GM10847 (cell line): ENCODE measurements around the gene TBX6.

ENCODE experiments used
- POLR2A ChIP-seq: IDR thresholded peaks from 2 replicates; pipeline ENCODE4 v1.6.1; 2011; ENCODE audit not compliant: insufficient read length; ENCODE audit errors: extremely low read depth

Gene TBX6

GRCh38 chr16:30095166-30096078 is 3.7 kb upstream of the TBX6 start:
- TF ChIP-seq POLR2A: no peak

GRCh38 chr16:30094541-30095165 is 2.9 kb upstream of the TBX6 start:
- no peak for TF ChIP-seq POLR2A

- peak; percentile 32 for TF ChIP-seq POLR2A
These were observed 768 bp upstream of the TBX6 start for GRCh38 chr16:30092373-30093010.

GRCh38 chr16:30090610-30091331 is 953 bp downstream of the TBX6 start:
- no peak for TF ChIP-seq POLR2A

GRCh38 chr16:30088832-30089624 is 2.7 kb downstream of the TBX6 start:
- TF ChIP-seq POLR2A: no peak

- no peak for TF ChIP-seq POLR2A
These were observed 3.4 kb downstream of the TBX6 start for GRCh38 chr16:30088237-30088831.

- TF ChIP-seq POLR2A: no peak
These were observed 4.4 kb downstream of the TBX6 start for GRCh38 chr16:30087181-30087898.

GRCh38 chr16:30086291-30087140 is 5.2 kb downstream of the TBX6 start:
- TF ChIP-seq POLR2A: no peak

GRCh38 chr16:30085820-30086219 is 5.9 kb downstream of the TBX6 start:
- TF ChIP-seq POLR2A: no peak

- TF ChIP-seq POLR2A: no peak
These were observed 6.5 kb downstream of the TBX6 start for GRCh38 chr16:30085247-30085646.

- no peak for TF ChIP-seq POLR2A
These were observed 6.9 kb downstream of the TBX6 start for GRCh38 chr16:30084816-30085159.

- TF ChIP-seq POLR2A: no peak
These were observed 7.5 kb downstream of the TBX6 start for GRCh38 chr16:30084096-30084815.
